ENCODE results near the gene ELF5. TPM values are rescaled to one million over a fixed set of nuclear protein-coding genes. Genes with fewer than 3 reads are reported as not detected.

Gene ELF5
- polyA plus RNA-seq, 1 experiment, result not detected

GRCh38 chr11:34449013-34449412 lies 64.6 kb downstream of the ELF5 start:
- H3K27me3 ChIP-seq (ENCODE audit: control insufficient read depth, insufficient read depth, low read length), result no peaks in the 10 kb centered on the region
- peaks cover 12% of the 10 kb centered on the region for H3K36me3 ChIP-seq (ENCODE audit: control insufficient read depth, insufficient read depth, low read length)
- DNase-seq (ENCODE audit: low read depth), result no peak
- no peak overlapping the region for H3K4me3 ChIP-seq (ENCODE audit: low read depth, low read length)
- TF ChIP-seq CTCF (IDR thresholded peaks at IDR 0.05; ENCODE audit: insufficient read depth, low read depth, low read length), result no peak
- POLR2A ChIA-PET, result no interaction called here
- CTCF ChIA-PET, result interaction anchor here (0.6 to 2.2 kb wide), 3 partner anchors 10 to 73 kb away, joined by 3 to 8 read pairs (median 8); partner anchors contain the start of gene CAT

- Histone ChIP-seq H3K4me3 (ENCODE audit: low read depth, low read length) (no peak overlapping the region), H3K36me3 (ENCODE audit: control insufficient read depth, insufficient read depth, low read length) (peaks cover 9% of the 10 kb centered on the region), H3K27me3 (ENCODE audit: control insufficient read depth, insufficient read depth, low read length) (no peaks in the 10 kb centered on the region)
- TF ChIP-seq CTCF (IDR thresholded peaks at IDR 0.05; ENCODE audit: insufficient read depth, low read depth, low read length), result no peak
- ChIA-PET CTCF (interaction anchor here (0.6 to 2.2 kb wide), 5 partner anchors 9 to 279 kb away, joined by 3 to 8 read pairs (median 3); partner anchors contain the start of gene CAT), POLR2A (no interaction called here)
- DNase-seq (ENCODE audit: low read depth), result no peak
Measured at GRCh38 chr11:34448223-34448994, 65.2 kb downstream of the ELF5 start.

GRCh38 chr11:34447044-34447443 lies 66.5 kb downstream of the ELF5 start:
- ChIA-PET POLR2A (no interaction called here), CTCF (interaction anchor here (2.2 kb wide), 1 partner anchor 21 kb away, joined by 8 read pairs; no protein-coding TSS in a partner anchor)
- peaks cover 7% of the 10 kb centered on the region; the same call in 1 of the 2 replicates for H3K36me3 ChIP-seq (ENCODE audit: control insufficient read depth, insufficient read depth, low read length)
- no peak overlapping the region for H3K4me3 ChIP-seq (ENCODE audit: low read depth, low read length)
- DNase-seq (ENCODE audit: low read depth), result no peak
- no peak for TF ChIP-seq CTCF (IDR thresholded peaks at IDR 0.05; ENCODE audit: insufficient read depth, low read depth, low read length)
- no peaks in the 10 kb centered on the region for H3K27me3 ChIP-seq (ENCODE audit: control insufficient read depth, insufficient read depth, low read length)

- POLR2A ChIA-PET, result no interaction called here
- Histone ChIP-seq H3K4me3 (ENCODE audit: low read depth, low read length) (no peak overlapping the region), H3K27me3 (ENCODE audit: control insufficient read depth, insufficient read depth, low read length) (no peaks in the 10 kb centered on the region), H3K36me3 (ENCODE audit: control insufficient read depth, insufficient read depth, low read length) (peaks cover 7% of the 10 kb centered on the region; the same call in 1 of the 2 replicates)
- DNase-seq (ENCODE audit: low read depth), result no peak
- TF ChIP-seq CTCF (IDR thresholded peaks at IDR 0.05; ENCODE audit: insufficient read depth, low read depth, low read length), result no peak
- CTCF ChIA-PET, result no interaction called here
Measured at GRCh38 chr11:34446386-34446785, 67.2 kb downstream of the ELF5 start.

GRCh38 chr11:34445956-34446355 lies 67.6 kb downstream of the ELF5 start:
- POLR2A ChIA-PET, result no interaction called here

More at GRCh38 chr11:34445956-34446355, 67.6 kb downstream of the ELF5 start:
- TF ChIP-seq CTCF (IDR thresholded peaks at IDR 0.05; ENCODE audit: insufficient read depth, low read depth, low read length), result no peak
- H3K4me3 ChIP-seq (ENCODE audit: low read depth, low read length), result no peak overlapping the region
- no peak for DNase-seq (ENCODE audit: low read depth)
- H3K36me3 ChIP-seq (ENCODE audit: control insufficient read depth, insufficient read depth, low read length), result peaks cover 7% of the 10 kb centered on the region; the same call in 1 of the 2 replicates
- CTCF ChIA-PET, result no interaction called here
- H3K27me3 ChIP-seq (ENCODE audit: control insufficient read depth, insufficient read depth, low read length), result no peaks in the 10 kb centered on the region

Data from BJ (cell line).